H1 (cell line): ENCODE measurements around the gene IRF3. TPM values are rescaled to one million over a fixed set of nuclear protein-coding genes. Genes with fewer than 3 reads are reported as not detected.
A peak's percentile ranks its signal among the peaks of the same experiment; 100 is the strongest.

Experiments used
- CTCF ChIA-PET: fragments of 300-600 bp; sonication (Branson Sonifier 250); formaldehyde crosslinking; loops from one replicate; lab custom pipeline; 2021; ENCODE audit not compliant: partially characterized antibody; lab: Charles Lee
- POLR2A ChIA-PET: fragments of 300-600 bp; sonication (Branson Sonifier 250); formaldehyde crosslinking; loops from one replicate; lab custom pipeline; 2021; ENCODE audit warnings: inconsistent platforms; ENCODE audit not compliant: partially characterized antibody; lab: Charles Lee
- DNase-seq, 2 experiments: peaks; one replicate each; pipeline versions ENCODE4 v3.0.0 to v3.0.0-alpha.2; 2010 to 2022; ENCODE audit warnings: low spot score in 2 of 2, low read depth in 1 of 2, mixed read lengths in 1 of 2
- FAIRE-seq: peaks from 2 replicates; lab custom pipeline; 2011; peaks lifted over from hg19 to GRCh38; lab: Jason Lieb, UNC
- H2AFZ ChIP-seq: 2 replicates; pipeline ENCODE4 v1.8.1; 2012; ENCODE audit warnings: low read length, inconsistent platforms
- H2AK5ac ChIP-seq: 2 replicates; pipeline ENCODE4 v1.6.1; 2013; ENCODE audit warnings: low read depth, low read length
- H2BK120ac ChIP-seq: replicated peaks from 2 replicates; pipeline ENCODE3; 2013; ENCODE audit warnings: low read depth, low read length, inconsistent platforms
- H2BK12ac ChIP-seq: 2 replicates; pipeline ENCODE4 v1.6.1; 2013; ENCODE audit warnings: low read depth, low read length
- H2BK15ac ChIP-seq: 2 replicates; pipeline ENCODE4 v1.6.1; 2013; ENCODE audit warnings: low read length
- H2BK20ac ChIP-seq: 2 replicates; pipeline ENCODE4 v1.6.1; 2013; ENCODE audit warnings: low read length
- H2BK5ac ChIP-seq: 2 replicates; pipeline ENCODE4 v1.6.1; 2013; ENCODE audit warnings: low read depth, low read length
- H3K14ac ChIP-seq: 2 replicates; pipeline ENCODE4 v1.6.1; 2013; ENCODE audit warnings: inconsistent platforms; ENCODE audit not compliant: insufficient read length
- H3K18ac ChIP-seq: 2 replicates; pipeline ENCODE4 v1.6.1; 2013; ENCODE audit warnings: low read length; ENCODE audit errors: extremely low read depth
- H3K23ac ChIP-seq: 2 replicates; pipeline ENCODE4 v1.6.1; 2013; ENCODE audit warnings: inconsistent platforms; ENCODE audit not compliant: insufficient read length
- H3K23me2 ChIP-seq: 2 replicates; pipeline ENCODE4 v1.6.1; 2013; ENCODE audit warnings: low read depth, low read length
- H3K27ac ChIP-seq: 2 replicates; pipeline ENCODE4 v1.6.1; 2011; ENCODE audit warnings: low read depth, low read length, inconsistent platforms
- H3K27me3 ChIP-seq, 4 experiments: replicated peaks in 1 of 4; 1 replicate in 1 of 4; 2 replicates in 3 of 4; pipeline versions ENCODE4 v1.6.1 to v1.8.1; 2011 to 2013; ENCODE audit warnings: low read length in 3 of 4, mild to moderate bottlenecking in 3 of 4, inconsistent platforms in 2 of 4, mixed read lengths in 2 of 4, moderate library complexity in 1 of 4; ENCODE audit not compliant: control insufficient read depth in 3 of 4, insufficient read depth in 3 of 4; ENCODE audit errors: extremely low read depth in 1 of 4
- H3K36me3 ChIP-seq, 4 experiments: 2 replicates each; pipeline versions ENCODE4 v1.6.1 to v1.8.1; 2011 to 2013; ENCODE audit warnings: mild to moderate bottlenecking in 4 of 4, low read length in 3 of 4, moderate library complexity in 2 of 4, control low read depth in 1 of 4, inconsistent platforms in 1 of 4; ENCODE audit not compliant: insufficient read depth in 4 of 4, control insufficient read depth in 2 of 4
- H3K4ac ChIP-seq: replicated peaks from 2 replicates; pipeline ENCODE3; 2013; ENCODE audit warnings: low read length, low read depth, mixed read lengths, inconsistent platforms; ENCODE audit not compliant: insufficient read length
- H3K4me1 ChIP-seq, 4 experiments: replicated peaks in 1 of 4; 1 replicate in 1 of 4; 2 replicates in 3 of 4; pipeline versions ENCODE4 v1.6.1 to v1.8.1; 2011 to 2013; ENCODE audit warnings: low read length in 3 of 4, inconsistent platforms in 2 of 4, mixed read lengths in 1 of 4; ENCODE audit not compliant: insufficient read depth in 4 of 4, control insufficient read depth in 3 of 4
- H3K4me2 ChIP-seq, 2 experiments: 2 replicates each; pipeline versions ENCODE4 v1.6.1 to v1.8.1; 2011 to 2013; ENCODE audit warnings: low read depth in 2 of 2, low read length in 2 of 2, control low read depth in 1 of 2, inconsistent platforms in 1 of 2, mild to moderate bottlenecking in 1 of 2; ENCODE audit not compliant: insufficient read depth in 1 of 2
- H3K4me3 ChIP-seq, 4 experiments: fragments of 200-600, 300-600 bp in 1 of 4; sonication (generic), shearing (Covaris generic), sonication (Bioruptor Twin) in 1 of 4; 2 replicates each; pipeline versions ENCODE4 v1.5.1 to v1.8.1; 2011 to 2016; ENCODE audit warnings: low read length in 4 of 4, low read depth in 3 of 4, control low read depth in 2 of 4, inconsistent platforms in 2 of 4, mild to moderate bottlenecking in 2 of 4, mixed read lengths in 1 of 4, moderate library complexity in 1 of 4; ENCODE audit not compliant: insufficient read depth in 2 of 4; ENCODE audit errors: extremely low read depth in 1 of 4
- H3K56ac ChIP-seq: replicated peaks from 2 replicates; pipeline ENCODE3; 2013; ENCODE audit warnings: low read depth, mild to moderate bottlenecking, mixed read lengths, low read length, inconsistent platforms; ENCODE audit not compliant: insufficient read length
- H3K79me1 ChIP-seq: 2 replicates; pipeline ENCODE4 v1.6.1; 2013; ENCODE audit warnings: low read depth, low read length, control low read depth
- H3K79me2 ChIP-seq, 2 experiments: 2 replicates each; pipeline versions ENCODE4 v1.6.1 to v1.8.1; 2012 to 2013; ENCODE audit warnings: low read length in 2 of 2, mild to moderate bottlenecking in 2 of 2, inconsistent platforms in 1 of 2; ENCODE audit not compliant: insufficient read depth in 2 of 2, control insufficient read depth in 1 of 2
- H3K9ac ChIP-seq, 4 experiments: replicated peaks in 1 of 4; 1 replicate in 1 of 4; 2 replicates in 3 of 4; pipeline versions ENCODE4 v1.6.1 to v1.8.1; 2011 to 2013; ENCODE audit warnings: low read depth in 3 of 4, low read length in 3 of 4, control low read depth in 2 of 4, mild to moderate bottlenecking in 2 of 4, moderate library complexity in 2 of 4, inconsistent platforms in 1 of 4; ENCODE audit errors: extremely low read depth in 1 of 4
- H3K9me3 ChIP-seq, 2 experiments: 2 replicates each; pipeline versions ENCODE4 v1.6.1 to v1.8.1; 2012 to 2013; ENCODE audit warnings: mild to moderate bottlenecking in 2 of 2, moderate library complexity in 2 of 2, control low read depth in 1 of 2, inconsistent platforms in 1 of 2, low read depth in 1 of 2, low read length in 1 of 2, mixed read lengths in 1 of 2; ENCODE audit not compliant: insufficient read depth in 2 of 2
- H4K20me1 ChIP-seq, 2 experiments: replicated peaks in 1 of 2; 2 replicates each; pipeline versions ENCODE3 to v1.8.1; 2011 to 2013; ENCODE audit warnings: inconsistent platforms in 2 of 2, low read length in 2 of 2, mild to moderate bottlenecking in 1 of 2; ENCODE audit not compliant: insufficient read depth in 2 of 2, control insufficient read depth in 1 of 2
- H4K5ac ChIP-seq: 2 replicates; pipeline ENCODE4 v1.6.1; 2013; ENCODE audit warnings: low read length, low read depth, mixed read lengths, inconsistent platforms; ENCODE audit not compliant: insufficient read length
- H4K8ac ChIP-seq: 2 replicates; pipeline ENCODE4 v1.8.0; 2013; ENCODE audit warnings: mild to moderate bottlenecking, moderate library complexity, low read length, inconsistent platforms; ENCODE audit not compliant: insufficient read depth; ENCODE audit errors: extremely low read depth
- H4K91ac ChIP-seq: replicated peaks from 2 replicates; pipeline ENCODE3; 2013; ENCODE audit warnings: low read length, mixed read lengths, inconsistent platforms; ENCODE audit not compliant: insufficient read length
- BRCA1 ChIP-seq: IDR thresholded peaks from 2 replicates; pipeline ENCODE4 v1.6.1; 2012; ENCODE audit warnings: low read depth, low read length, improper control_type of control experiment
- MAFK ChIP-seq: IDR thresholded peaks from 2 replicates; pipeline ENCODE4 v1.6.1; 2012; ENCODE audit warnings: low read depth, mild to moderate bottlenecking, improper control_type of control experiment, low read length
- POLR2A ChIP-seq, 2 experiments: IDR thresholded peaks; 1 replicate in 1 of 2; 2 replicates in 1 of 2; pipeline ENCODE4 v1.6.1; 2011; ENCODE audit warnings: low read depth in 2 of 2, low read length in 2 of 2, mild to moderate bottlenecking in 2 of 2; ENCODE audit errors: control extremely low read depth in 1 of 2
- POLR2AphosphoS5 ChIP-seq: IDR thresholded peaks from 2 replicates; pipeline ENCODE4 v1.6.1; 2011; ENCODE audit warnings: low read depth, low read length
- SIX5 ChIP-seq: IDR thresholded peaks from 2 replicates; pipeline ENCODE4 v1.6.1; 2011; ENCODE audit warnings: mild to moderate bottlenecking, low read depth, low read length
- TBP ChIP-seq: IDR thresholded peaks from 2 replicates; pipeline ENCODE4 v1.6.1; 2011; ENCODE audit warnings: low read depth, low read length, improper control_type of control experiment
- TCF12 ChIP-seq: IDR thresholded peaks from 2 replicates; pipeline ENCODE4 v1.6.1; 2011; ENCODE audit warnings: low read depth, mild to moderate bottlenecking, low read length
- WGBS, 2 experiments: shearing (Covaris generic) in 1 of 2; methylation state at CpG; one replicate each; pipeline versions ENCODE4 v1.1.6 to v1.1.7; 2013 to 2015; ENCODE audit warnings: low lambda C conversion rate in 2 of 2, mixed read lengths in 2 of 2, inconsistent platforms in 1 of 2, low coverage in 1 of 2, missing lambda C conversion rate in 1 of 2; ENCODE audit not compliant: insufficient replicate concordance in 2 of 2, insufficient coverage in 1 of 2, insufficient read length in 1 of 2; ENCODE audit errors: extremely low coverage in 1 of 2, missing lambda C conversion rate in 1 of 2; 5-methylcytosine and 5-hydroxymethylcytosine counted together
- polyA plus RNA-seq, 7 experiments: library from polyadenylated mRNA; depleted of rRNA in 3 of 7; stranded (reverse) in 5 of 7; unstranded in 2 of 7; fragments of >200 nt in 5 of 7; fragments of 200-250 nt in 2 of 7; gene quantifications; 1 replicate in 5 of 7; 2 replicates in 1 of 7; 4 replicates in 1 of 7; pipeline versions ENCODE4 v1.2.1 to v1.2.3, GENCODE V29; 2011 to 2013; ENCODE audit warnings: missing spikeins in 2 of 7, mixed read lengths in 2 of 7
- total RNA-seq: library from RNA; stranded (reverse); fragmentation: NEBNext Ultra II Directional; extraction: Animal tissue kit (Norgen Biotek cat#: 25700); gene quantifications from 2 replicates; pipeline ENCODE4 v1.2.1, GENCODE V29; 2021
- TF ChIP-seq, protein P1 (sequence below), 3 experiments: IDR thresholded peaks; 1 replicate in 2 of 3; 2 replicates in 1 of 3; pipeline versions ENCODE4 v1.5.1 to v1.6.1; 2011; ENCODE audit warnings: low read length in 3 of 3, mild to moderate bottlenecking in 3 of 3, inconsistent platforms in 2 of 3, low read depth in 1 of 3, moderate library complexity in 1 of 3; ENCODE audit not compliant: insufficient read depth in 1 of 3; ENCODE audit errors: control extremely low read depth in 1 of 3

The IRF3 gene
- total and polyA plus RNA-seq, 2 of the 8 experiments (the other 6 are each of a cell fraction or from before 2014, with no cell fraction given), result 103 to 114 TPM

GRCh38 chr19:49689133-49690078 is 23.7 kb upstream of the IRF3 start, which contains the start of gene ADM5:
Gene ADM5, plus strand, starts transcription at chr19:49689594. Its CDS starts 244 bp downstream, at chr19:49689838.
- Histone ChIP-seq H4K5ac (no peak within 1 kb of the TSS), H3K79me2 (peaks cover 0 to 14% of the 10 kb centered on the region in 2 experiments; a peak in 1 of 4 replicates), H3K18ac (peak within 1 kb of the TSS; percentile 71), H3K79me1 (peaks cover 6% of the 10 kb centered on the region; the same call in 1 of the 2 replicates), H3K27me3 (no peaks in the 10 kb centered on the region), H2BK15ac (peak within 1 kb of the TSS; percentile 72; the same call in 1 of the 2 replicates), H3K4me3 (peak within 1 kb of the TSS; percentile 88 to 94 (median 92)), H3K27ac (peak within 1 kb of the TSS; percentile 57; the same call in 1 of the 2 replicates), H3K23ac (no peak within 1 kb of the TSS), H3K56ac (peak within 1 kb of the TSS; percentile 63), H3K14ac (no peak within 1 kb of the TSS), H3K4ac (peak within 1 kb of the TSS; percentile 94), H4K8ac (peak within 1 kb of the TSS; percentile 28), H2BK5ac (peak within 1 kb of the TSS; percentile 84), H3K23me2 (peaks cover 20% of the 10 kb centered on the region), H2BK12ac (0 out of 2 replicates have a peak within 1 kb of the TSS, but pooled peaks have one; percentile 60), H2AK5ac (peak within 1 kb of the TSS; percentile 60; the same call in 1 of the 2 replicates), H4K20me1 (peaks cover 12 to 30% of the 10 kb centered on the region in 2 experiments), H3K4me1 (peaks cover 0 to 25% (median 14%) of the 10 kb centered on the region in 4 experiments; a peak in 6 of 7 replicates), H3K9ac (peak within 1 kb of the TSS; percentile 52 to 91 (median 84)), H2BK20ac (no peak within 1 kb of the TSS; the same call in 1 of the 2 replicates), H3K4me2 (peak within 1 kb of the TSS; percentile 93 to 99), H2BK120ac (peak within 1 kb of the TSS; percentile 10), H3K9me3 (no peaks in the 10 kb centered on the region), H2AFZ (no peak within 1 kb of the TSS), H4K91ac (no peak within 1 kb of the TSS), H3K36me3 (peaks cover 12 to 37% (median 25%) of the 10 kb centered on the region in 4 experiments)
- DNase-seq (peak in 1 of 2 experiments; percentile 87), FAIRE-seq (no peak)
- ChIA-PET POLR2A (interaction anchor here (0.5 to 12.2 kb wide), 37 partner anchors 9 to 275 kb away, joined by 3 to 168 read pairs (median 4); partner anchors contain the start of genes BCL2L12, FUZ, IRF3 and PRMT1), CTCF (interaction anchor here (0.8 to 3.4 kb wide), 16 partner anchors 9 to 190 kb away, joined by 3 to 11 read pairs (median 4); partner anchors contain the start of genes IRF3 and PTOV1)
- 32% methylated on average over 38 of the region's 54 CpGs; no CpG with 5 or more reads in 1 of the 2 experiments for WGBS, 2 experiments
- TF ChIP-seq, protein P1, sequence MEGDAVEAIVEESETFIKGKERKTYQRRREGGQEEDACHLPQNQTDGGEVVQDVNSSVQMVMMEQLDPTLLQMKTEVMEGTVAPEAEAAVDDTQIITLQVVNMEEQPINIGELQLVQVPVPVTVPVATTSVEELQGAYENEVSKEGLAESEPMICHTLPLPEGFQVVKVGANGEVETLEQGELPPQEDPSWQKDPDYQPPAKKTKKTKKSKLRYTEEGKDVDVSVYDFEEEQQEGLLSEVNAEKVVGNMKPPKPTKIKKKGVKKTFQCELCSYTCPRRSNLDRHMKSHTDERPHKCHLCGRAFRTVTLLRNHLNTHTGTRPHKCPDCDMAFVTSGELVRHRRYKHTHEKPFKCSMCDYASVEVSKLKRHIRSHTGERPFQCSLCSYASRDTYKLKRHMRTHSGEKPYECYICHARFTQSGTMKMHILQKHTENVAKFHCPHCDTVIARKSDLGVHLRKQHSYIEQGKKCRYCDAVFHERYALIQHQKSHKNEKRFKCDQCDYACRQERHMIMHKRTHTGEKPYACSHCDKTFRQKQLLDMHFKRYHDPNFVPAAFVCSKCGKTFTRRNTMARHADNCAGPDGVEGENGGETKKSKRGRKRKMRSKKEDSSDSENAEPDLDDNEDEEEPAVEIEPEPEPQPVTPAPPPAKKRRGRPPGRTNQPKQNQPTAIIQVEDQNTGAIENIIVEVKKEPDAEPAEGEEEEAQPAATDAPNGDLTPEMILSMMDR (IDR thresholded peaks at IDR 0.05; ENCODE audit: control extremely low read depth in 1 of 3, insufficient read depth in 1 of 3, low read depth in 1 of 3, low read length in 3 of 3), result peak; percentile 65 to 91 (median 82)
- TF ChIP-seq SIX5 (no peak), MAFK (no peak), TCF12 (0 out of 2 replicates have a peak, but pooled peaks have one; percentile 44), POLR2AphosphoS5 (peak; percentile 88), BRCA1 (no peak), TBP (peak; percentile 16; the same call in 1 of the 2 replicates), POLR2A (IDR thresholded peaks at IDR 0.05; ENCODE audit: control extremely low read depth in 1 of 2, low read depth in 2 of 2, low read length in 2 of 2) (peak; percentile 59 to 63; a peak in 2 of 3 replicates)
